T1000 (cell line): ENCODE measurements around the gene TMEM187.

Experiments used
- DNase-seq: peaks from one replicate; lab custom pipeline; 2025; ENCODE audit warnings: mixed read lengths; lab: John Stamatoyannopoulos, UW

TMEM187 gene

DNA sequence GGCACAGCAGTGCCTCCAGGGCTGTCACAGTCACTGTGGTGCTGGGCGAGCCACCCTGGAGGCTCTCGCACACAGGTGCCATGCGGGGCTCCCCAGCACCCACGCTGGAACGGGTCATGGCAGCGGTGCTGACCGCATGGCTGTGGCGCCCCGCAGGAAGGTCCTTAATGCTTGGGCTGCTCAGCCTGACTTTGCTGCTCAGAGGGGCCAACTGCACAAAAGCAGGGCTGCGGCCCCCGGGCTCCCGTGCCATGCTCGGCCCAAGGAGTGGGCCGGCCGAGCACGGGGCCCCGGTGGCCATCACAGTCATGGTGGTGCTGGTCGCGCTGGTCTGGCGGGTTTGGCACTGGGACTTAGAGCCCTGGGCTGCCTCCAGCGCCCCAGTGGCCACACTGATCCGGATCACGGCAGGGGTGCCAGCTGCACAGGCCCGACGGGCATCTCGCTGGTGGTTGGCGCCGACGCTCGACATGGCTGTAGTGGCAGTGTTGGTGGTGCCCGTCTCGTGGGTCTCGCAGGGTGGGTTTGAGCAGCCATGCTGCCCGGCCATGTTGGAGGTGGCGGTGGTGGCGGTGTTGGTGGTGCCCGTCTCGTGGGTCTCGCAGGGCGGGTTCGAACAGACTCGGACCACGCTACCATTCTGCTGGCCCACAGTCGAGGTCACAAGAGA lies 17.9 kb upstream of the TMEM187 start:
- no peak for DNase-seq

DNA sequence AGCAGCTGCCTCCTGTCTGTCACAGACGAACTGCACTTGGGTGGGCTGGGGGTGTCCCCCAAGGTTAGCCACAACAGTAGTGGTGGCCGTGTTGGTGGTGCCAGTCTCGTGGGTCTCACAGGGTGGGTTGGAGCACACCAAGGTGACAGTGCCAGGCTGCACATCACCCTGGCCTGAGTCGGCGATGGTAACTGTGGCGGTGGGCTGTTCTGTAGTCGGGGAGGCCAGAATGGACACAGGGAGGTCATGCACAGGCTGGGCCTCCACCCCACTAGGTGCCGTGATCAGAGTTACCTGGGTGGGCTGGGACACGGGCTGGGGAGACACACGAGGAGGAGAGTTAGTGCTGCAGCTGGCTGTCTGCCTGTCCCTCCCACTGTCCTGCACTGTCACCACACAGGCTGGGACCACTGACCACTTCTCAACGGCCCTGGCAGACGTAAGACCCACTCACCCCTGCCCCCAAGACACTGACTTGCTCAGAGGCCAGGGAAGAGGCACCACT lies 17.3 kb upstream of the TMEM187 start:
- no peak for DNase-seq

DNA sequence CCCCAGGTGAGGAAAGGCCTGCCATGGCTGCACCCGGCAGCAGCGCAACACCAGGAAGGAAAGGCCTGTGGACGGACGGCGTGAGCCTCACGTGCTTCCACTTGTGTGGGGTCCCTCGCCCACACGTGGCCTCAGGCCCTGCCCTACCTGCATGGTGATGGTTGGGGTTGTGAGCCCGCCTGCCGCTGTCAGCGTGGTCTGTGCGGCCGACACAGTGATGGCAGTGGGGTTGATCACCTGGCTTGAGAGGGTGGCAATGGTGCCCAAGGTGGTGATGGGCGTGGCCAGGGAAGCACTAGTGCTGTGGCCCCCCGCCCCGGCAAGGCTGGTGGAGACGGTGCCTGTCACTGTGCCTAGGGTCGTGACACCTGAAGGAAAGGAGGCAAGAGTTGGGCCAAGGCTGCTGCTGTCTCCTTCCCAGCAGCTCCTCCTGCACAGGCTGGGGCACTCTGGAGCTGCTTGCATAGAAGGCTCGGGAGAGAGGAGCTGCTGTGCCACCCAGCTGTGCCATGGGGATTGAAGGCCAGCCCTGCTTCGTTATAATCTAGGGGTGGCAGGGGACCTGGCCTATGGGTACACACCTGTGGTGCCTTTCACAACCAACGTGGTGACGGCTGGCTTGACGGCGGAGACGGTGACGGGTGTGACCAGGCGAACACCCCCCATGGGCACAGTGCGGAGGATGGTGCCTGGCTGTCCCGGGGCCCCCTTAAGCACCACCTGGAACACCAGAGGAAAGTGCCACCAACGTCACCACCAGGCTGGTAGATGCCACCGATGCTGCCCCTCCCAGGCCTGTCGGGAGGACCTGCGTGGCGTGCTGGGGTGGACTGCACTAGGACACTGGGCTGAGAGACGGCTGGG lies 16.3 kb upstream of the TMEM187 start:
- no peak for DNase-seq

DNA sequence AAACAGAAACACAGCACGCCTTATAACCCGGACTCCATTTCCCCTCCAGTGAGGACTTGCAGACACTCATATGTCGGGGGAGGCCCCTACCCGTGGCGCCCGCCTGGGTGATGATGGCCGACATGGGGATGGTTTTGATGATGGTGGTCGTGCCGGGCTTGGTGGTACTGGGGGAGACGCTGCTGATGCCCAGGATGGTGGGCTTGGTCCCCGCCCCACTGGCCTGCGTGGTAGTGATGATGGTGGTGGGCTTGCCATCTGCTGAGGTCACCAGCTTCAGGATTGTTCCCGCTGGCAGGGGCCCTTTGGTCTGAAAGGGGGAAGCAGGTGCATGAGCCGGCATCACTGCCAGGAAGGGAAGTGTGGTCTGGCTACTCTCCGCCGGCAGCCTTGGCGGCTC lies 15.3 kb upstream of the TMEM187 start:
- DNase-seq, result no peak

DNA sequence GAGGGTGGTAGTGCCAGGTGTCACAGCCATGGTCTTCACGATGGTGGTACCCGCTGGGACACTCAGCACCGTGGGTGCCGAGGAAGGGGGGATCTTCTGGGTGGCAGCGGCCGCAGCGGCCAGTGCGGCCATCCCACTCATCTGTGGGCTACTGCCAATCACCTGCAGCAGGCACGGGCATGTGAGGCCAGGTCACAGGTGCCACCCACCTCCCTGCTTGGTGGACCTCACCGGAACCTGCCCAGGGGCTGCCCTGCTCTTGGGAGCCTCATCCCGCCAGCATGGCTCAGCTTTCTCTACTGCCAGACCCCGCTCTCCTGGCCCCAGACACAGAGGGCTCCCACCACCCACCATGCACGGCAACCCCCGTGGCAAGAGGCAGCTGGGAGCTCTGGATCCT lies 13.9 kb upstream of the TMEM187 start:
- no peak for DNase-seq

DNA sequence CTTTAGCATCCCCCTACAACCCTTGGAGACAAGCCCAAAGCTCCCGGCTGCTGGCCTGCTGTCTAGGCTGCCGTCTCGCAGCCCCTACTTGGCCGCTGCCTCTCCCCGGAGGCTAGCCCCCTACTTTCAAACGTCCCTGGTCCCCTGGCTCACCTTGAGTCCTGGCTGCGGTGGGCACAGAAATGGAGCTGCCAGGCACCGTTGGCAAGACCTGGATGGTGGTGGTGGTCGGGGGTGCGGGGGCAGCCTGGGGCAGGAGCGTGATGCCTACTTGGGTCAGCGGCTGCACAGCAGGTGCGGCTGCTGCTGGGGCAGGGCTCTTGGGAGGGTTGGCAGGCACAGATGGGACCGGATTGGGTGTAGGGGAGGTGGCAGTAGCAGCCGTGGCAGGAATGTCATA lies 12.9 kb upstream of the TMEM187 start:
- DNase-seq, result no peak

DNA sequence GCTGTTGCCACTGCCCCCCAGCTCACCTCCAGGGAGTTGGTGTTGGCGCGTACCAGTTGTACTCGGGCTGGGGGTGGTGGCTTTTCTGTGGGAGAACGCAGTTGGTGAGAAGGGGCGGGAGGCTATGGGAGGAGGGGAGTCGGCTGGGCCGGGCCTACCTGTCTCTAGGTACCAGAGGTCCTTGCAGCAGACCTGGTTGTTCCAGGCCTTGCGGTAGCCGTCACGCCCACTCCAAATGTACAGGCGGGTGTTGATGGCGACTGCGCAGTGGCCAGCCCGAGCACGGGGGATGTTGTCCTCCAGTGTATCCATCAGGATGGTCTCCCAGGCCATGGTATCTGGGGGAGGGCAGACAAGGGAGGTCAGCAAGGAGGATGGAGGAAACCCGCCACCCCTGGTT lies 12.5 kb upstream of the TMEM187 start:
- DNase-seq, result no peak

DNA sequence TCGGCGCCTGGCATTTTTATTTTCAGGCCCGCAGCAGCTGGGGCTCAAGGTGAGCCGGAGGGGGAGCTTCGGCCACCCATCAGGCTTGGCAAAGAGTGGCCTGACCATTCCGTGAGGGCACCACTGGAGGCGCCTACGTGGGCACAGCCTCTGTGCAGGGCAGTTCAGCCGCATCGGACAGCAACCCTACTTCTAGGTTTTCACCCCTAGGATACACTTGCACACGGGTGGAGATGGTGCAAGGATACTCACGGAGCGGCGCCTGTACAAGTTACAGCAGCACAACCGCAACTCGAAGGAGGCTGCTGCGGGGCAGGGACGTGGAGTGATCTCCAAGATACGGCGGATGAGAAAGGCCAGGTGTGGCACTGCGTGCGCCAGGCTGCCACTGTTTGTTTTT lies 11.8 kb upstream of the TMEM187 start:
- DNase-seq, result no peak

DNA sequence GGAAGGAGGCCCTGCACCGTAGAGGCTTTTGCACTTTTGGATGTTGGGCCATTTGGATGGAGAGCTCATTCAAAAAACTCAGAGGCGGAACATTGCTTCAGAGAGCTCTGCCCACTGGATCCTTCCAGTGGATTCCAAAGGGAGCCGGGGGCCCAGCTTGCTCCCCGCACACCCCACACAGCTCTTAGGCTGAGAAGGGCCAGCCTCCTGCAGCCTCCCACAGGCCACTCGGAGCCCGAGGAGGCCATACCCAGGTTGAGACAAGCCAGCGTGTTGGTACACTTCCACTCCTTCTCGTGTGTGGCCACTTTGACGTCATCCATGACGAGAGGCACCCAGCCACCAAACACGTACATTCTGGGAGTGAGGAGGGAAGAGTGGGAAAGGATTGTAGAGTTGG lies 11.3 kb upstream of the TMEM187 start:
- DNase-seq, result no peak

DNA sequence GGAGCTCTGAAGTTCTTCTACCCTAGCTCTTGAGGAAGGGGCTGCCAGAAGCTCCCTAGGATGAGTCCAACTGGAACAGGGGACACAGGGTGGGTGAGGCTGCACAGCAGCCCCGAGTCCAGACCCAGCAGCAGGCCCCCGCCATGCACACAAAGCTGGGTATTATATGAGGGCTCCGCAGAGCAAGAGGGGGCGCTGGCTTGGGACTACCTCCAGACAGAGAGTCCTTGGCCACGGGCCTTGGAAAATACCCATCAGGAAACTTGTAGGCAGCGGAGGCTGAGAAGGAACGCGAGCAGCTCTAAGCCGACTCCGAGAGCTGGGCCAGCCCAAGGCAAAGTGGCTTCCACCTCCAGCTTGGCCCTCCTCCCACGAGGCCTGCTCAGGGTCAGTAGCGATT lies 9.0 kb upstream of the TMEM187 start:
- DNase-seq, result no peak

DNA sequence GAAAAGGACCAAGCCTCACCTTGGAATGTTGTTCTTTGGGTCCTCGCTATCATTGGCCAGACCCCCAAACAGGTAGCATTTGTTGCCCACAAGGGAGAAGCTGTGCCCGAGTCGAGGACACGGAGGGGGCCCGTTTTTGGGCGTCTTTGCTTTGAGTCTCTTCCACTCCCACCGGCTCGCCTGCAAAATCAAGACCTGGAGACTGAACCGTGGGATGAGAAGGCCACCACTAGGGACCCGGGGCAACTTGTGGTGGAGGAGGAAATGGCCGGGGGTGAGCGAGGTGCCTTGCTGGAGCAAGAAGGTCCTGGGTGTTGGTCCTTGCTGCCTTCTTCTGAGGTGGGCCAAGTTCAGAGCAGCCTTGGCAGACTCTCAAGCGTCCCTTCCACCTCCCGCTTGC lies 8.4 kb upstream of the TMEM187 start:
- no peak for DNase-seq

DNA sequence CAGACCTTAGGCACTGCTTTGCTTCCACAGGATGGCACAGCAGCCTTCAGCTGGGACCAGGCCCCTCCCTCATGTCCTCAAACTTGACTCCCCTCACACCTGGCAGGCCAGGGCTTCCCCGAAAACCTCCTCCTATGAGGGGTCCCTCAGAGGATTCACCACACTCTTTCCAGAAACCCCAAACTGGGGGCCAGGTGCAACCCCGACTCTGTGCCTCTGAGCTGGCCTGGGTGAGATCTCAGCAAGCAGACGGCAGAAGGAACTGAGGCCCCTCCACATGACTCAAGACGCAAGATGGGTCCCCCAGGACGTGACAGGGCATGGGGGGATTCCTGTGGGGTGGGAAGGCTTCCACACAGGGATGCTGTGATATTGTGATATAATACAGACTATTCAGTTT lies 7.1 kb upstream of the TMEM187 start:
- no peak for DNase-seq

DNA sequence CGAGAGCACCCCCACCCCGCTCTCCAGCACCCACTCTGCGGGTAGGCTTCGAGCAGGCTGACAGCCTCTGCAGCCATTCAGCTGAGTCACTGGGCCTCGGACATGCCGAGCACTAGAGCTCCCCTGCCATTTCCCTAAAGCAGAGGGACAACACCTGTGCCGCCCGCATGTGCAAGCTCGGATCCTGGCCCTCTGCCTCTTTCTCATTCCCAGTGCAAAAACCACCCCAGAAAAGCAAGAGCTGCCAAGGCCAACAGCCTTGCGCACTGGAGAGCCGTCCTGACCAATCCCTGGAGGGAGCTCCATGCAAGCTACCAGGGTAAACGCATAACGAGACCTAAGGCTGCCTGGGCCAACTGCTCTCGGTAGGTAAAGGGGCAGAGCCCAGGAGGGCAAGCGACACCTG lies 6.3 kb upstream of the TMEM187 start:
- DNase-seq, result no peak

DNA sequence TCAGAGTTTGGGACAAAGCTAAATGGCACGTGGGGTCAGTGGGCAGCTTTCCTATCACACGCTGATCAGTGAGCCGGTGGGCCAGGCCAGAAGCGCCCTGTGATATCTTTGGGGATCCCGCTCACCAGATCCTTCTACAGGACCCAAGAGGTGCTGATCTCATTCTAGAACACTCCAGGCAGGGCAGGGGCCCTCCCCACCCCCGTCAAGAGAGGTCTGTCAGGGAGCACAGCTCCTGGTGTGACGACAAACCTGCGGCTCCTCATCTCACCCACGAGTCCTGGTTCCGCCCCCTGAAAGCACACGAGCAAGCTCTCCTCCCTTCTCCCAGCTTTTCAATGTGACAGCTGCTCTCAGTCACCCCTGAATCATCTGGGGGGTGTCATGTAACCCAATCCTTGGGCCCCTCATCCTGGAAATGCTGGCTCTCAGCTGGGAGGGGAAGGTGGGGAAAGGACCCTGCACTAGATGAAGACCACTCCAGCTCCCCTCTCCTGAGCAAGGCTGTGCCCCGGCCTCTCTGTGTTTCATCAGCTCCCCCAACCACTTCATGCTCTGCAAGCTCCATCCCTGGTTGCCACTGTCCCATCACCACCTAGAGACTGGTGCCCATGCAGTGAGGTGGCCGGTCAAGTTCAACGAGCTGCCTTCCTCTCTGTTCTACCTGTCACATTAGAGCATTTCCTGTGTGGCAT lies 5.6 kb upstream of the TMEM187 start:
- no peak for DNase-seq

DNA sequence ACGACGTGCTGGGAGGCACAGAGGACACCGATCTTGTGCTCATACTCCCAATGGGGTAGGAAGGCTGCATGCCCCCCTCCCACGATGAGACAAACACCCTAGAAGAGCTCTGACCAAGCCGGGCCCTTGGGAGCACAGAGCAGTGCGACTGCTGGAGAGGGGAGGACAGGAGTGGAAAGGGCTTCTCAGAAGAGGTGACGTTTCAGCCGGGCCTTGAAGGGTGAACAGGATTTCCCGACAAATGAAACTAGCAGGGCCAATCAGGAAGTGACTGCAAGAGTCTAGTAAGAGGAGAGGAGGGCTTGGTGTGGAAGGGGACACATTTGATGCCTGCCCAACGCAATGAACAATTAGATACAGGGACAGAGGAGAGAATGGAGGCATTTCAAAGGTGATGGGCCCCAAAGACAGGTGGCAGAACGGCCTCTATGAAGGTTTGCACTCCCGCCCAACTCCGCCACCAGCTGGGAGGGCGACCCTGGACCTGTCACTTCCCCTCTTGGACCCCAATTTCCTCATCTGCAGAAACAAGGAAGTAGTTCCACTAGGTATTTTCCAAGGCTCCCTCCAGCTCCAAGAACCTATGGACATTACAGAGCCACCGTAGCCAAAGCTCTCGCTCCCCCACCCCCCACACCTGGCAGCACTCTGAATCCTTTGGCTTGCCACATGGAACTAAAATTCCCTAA lies 4.9 kb upstream of the TMEM187 start:
- no peak for DNase-seq

DNA sequence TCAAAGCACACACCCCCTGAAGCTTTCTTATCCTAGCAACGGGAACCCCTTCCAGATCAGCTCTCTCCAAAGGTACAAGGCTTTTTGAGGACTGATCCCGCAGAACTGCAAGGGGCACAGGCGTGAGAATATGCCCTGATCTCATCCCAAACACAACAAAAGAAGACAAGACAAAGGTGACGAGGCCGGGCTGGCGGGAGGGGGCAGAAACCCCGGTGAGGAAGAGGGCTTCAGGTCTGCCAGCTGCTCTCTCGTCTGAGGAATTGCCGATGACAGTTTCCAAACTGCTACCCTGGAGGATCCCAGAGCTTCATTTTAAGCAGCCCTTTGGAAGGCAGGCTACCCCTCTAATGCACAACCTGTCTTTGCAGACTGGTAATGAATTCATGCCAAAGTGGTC lies 4.3 kb upstream of the TMEM187 start:
- DNase-seq, result no peak

DNA sequence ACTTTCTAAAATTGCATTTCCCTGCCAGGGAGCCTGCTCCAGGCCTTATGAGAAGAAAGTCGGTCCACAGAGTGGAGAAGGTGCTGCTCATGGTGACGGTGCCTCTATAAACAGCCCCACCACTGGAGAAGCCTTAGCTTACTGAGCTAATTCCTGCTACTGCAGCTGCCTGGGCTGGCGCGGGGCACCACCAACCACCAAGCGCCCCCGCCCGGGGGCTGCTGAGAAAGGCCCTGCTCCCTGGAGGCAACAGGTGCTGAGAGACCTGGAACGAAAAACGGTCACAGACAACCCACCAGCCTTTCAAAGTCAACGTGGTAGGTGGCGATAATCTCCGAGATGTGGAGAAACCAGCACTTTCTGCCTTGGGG lies 3.8 kb upstream of the TMEM187 start:
- no peak for DNase-seq

DNA sequence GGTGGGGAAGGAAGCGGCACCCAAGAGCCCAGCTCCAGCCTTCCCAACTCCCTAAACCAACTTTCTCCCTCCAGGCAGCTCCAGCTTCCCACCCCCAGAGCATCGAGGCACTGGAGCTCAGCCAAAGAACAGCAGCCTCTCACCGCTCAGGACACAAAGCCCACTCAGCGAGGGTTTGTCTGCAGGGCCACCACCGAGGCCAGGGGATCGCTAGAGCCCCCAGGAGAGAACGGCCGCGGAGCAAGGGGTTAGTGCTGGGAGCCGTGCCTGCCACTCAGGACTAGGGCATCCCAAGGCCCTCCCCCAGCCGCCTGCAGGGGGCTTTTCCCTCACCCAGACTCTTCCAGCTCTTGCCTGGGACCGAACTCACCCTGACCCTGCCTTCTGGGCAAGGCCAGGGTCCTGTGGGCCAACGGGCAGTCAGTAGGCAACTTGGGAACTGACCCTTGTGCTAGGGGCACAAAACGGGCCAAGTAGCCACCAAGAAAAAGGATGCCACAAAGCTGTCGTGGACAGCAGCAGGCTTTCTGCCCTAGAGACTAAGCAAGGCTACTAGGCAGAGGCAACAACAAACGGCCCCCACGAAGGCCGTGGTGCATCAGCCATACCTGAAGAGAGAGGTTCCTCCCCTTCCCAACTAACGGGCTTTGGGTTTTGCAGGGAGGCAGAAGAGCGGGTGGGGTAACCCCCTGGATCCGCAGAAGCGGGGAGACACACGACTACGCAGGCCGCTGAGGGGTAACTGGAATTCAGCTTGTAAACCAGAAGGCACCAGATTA lies 3.2 kb upstream of the TMEM187 start:
- no peak for DNase-seq

DNA sequence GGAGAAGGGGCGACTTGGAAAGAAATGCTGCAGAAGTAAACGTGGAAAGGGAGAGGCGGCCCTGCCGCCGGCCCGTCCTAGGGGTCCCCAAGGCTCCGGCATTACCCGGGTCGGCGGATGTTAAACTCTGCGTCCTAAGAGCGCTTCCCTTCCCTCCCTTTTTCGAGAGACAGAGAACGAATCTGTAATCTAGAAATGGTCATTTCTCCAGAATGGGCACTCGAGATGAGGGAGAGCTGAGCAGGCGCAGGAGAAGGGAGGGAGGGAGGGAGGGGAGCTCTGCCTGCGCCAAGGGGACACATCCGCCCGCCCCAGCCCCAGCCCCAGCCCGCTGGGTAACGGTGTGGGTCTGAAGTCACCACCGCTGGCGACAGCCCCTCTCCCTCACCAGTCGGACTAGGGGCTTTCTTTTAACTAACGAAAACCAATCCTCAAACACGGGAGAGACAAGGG lies 2.6 kb upstream of the TMEM187 start:
- DNase-seq, result no peak

DNA sequence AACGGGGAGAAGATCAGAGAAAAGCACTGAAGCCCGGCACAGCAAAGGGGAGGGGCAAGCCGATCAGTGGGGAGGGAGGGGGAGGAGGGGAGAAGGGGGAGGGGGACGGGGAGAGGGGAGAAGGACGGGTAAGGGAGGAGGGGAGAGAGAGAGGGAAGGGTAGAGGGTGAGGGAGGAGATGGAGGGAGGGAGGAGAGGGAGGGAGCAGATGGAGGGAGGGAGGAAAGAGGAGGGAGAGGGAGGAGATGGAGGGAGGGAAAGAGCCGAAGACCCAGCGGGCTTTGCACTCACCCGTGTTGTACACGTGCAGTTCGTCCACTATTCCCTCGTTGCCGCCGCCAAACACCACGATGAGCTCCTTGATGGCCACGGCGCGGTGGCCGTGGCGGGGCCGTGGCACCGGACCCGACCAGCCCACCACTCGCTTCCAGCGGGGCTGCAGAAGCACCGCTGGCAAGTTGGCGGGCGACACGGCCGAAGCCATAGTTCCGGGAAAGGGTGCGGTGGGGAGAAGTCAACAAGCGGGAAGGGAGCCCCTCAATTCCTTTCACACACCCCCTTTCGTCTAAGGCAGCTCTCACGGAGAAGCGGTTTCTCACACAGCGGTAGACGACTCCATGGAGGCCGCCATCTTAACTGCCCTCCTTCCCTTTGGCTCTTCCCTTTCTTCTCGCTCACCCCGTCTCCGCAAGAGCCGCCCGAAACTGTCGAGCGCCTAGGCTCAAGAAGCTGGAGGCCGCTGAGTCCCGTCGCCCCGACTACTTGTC lies 2.0 kb upstream of the TMEM187 start:
- DNase-seq, result no peak

DNA sequence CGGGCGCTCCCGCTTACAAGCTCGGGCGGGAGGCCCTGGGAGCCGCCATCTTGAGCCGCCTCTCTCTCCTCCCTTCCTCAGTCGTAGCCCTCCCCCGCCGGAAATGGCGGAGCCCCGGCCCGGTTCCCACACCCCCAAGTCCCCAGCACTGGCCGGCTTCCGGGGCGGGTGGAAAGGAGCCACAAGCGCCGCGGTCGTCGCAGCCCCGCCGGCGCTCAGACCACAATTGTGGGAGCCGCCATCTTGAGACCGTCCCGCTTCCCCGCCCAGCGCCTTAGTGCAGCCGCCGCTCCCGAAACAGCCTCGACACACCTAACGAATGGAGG lies 1.5 kb upstream of the TMEM187 start:
- peak; percentile 54 for DNase-seq
